Astrocyte of the cerebellum (primary cell): ENCODE data around the gene OR4D9.

Experiments used
- DNase-seq: peaks from one replicate; pipeline ENCODE4 v3.0.0-alpha.2; 2011; ENCODE audit warnings: low read depth
- H3K4me3 ChIP-seq: 2 replicates; pipeline ENCODE4 v1.5.1; 2011; ENCODE audit warnings: mild to moderate bottlenecking, low read depth, low read length, moderate library complexity
- in situ Hi-C: cut with HindIII; loops from 2 replicates; pipeline ENCODE4 v1.10.0; 2017; ENCODE audit warnings: low sequenced_read_pairs
- TF ChIP-seq, protein P1 (sequence below): IDR thresholded peaks from 2 replicates; pipeline ENCODE4 v1.5.1; 2012; ENCODE audit warnings: low read length, low read depth, moderate library complexity, mild to moderate bottlenecking; ENCODE audit errors: missing control alignments

The OR4D9 gene

DNA sequence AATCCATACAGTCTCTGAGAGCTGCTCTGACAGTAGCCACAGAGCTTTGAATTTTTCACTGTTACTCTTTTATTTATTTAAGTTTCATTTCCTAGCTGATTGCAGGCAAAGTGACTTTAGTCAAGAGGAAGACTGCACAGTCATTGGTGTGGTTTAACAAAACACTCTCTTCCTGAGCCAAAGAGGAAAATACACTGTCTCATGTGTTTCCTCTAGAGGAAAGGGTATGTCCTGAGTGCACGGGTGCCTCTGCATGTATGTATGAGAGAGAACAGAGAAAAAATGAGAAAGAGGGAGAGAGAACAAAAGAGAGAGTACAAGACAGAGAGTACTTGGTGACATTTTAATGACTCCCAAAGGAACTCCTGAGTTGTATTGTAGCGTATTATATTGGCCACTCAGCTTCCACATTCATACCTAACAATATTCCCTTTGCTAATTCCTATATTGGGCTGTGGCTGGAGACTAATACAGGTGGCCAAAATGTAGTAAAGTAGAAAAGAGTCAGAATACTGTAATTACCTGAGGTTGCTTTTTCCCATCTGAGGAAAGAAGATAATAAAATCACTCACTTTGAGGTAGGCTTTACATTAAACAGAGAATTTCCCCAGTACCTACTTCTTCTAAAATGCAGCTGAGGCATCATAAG lies at the start of gene OR4D9:
TSS of gene OR4D9 (plus strand) at position 599 of the 649 bp plus-strand sequence. CDS start 3,374 bp downstream, outside the sequence.
- TF ChIP-seq, protein P1, sequence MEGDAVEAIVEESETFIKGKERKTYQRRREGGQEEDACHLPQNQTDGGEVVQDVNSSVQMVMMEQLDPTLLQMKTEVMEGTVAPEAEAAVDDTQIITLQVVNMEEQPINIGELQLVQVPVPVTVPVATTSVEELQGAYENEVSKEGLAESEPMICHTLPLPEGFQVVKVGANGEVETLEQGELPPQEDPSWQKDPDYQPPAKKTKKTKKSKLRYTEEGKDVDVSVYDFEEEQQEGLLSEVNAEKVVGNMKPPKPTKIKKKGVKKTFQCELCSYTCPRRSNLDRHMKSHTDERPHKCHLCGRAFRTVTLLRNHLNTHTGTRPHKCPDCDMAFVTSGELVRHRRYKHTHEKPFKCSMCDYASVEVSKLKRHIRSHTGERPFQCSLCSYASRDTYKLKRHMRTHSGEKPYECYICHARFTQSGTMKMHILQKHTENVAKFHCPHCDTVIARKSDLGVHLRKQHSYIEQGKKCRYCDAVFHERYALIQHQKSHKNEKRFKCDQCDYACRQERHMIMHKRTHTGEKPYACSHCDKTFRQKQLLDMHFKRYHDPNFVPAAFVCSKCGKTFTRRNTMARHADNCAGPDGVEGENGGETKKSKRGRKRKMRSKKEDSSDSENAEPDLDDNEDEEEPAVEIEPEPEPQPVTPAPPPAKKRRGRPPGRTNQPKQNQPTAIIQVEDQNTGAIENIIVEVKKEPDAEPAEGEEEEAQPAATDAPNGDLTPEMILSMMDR, result no peak
- H3K4me3 ChIP-seq, result no peak within 1 kb of the TSS
- in situ Hi-C loops, result no loop called here
- no peak for DNase-seq

DNA sequence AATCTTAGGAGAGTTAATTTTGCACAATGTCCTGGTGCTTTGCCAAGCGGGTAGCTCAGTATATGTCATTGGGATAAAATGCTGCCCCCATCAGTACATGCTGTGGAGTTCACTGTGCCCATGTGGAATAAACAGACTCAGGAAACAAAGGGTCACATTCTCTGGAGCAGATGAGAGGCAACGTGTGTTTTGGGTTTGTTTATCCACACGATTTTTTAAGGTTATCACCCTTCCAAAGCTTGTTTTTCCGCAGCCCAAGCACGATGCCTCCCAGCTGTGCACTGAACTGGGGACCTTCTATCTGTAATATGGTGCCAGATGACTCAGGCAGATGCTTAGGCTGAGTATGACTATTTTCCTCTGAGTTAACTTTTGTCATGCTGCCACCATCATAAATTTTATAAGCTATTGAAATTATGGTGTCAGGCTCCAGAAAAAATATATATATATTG lies 48.1 kb upstream of the OR4D9 start:
- H3K4me3 ChIP-seq, result no peak overlapping the region
- TF ChIP-seq, protein P1, result no peak
- in situ Hi-C loops, result no loop called here
- DNase-seq, result no peak

DNA sequence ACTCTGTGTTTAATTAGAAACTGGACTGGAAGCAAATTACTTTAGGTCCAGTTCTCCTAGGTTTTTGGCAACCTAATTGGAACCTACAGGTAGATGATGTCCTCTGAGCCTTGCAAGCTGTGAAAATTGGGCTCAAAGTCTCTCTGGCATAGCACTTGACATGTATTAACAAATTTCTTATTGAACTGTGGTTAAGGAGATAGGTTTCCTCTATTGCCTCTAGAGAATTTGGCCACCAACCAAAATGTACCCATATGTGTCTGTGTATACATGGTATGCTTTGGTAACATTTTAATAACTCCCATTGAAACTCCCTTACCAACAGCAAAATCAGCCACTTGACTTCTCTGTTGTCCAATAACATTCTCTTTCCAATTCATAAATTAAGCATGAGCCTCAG lies 38.3 kb upstream of the OR4D9 start, which contains the start of gene OR4D10:
TSS of gene OR4D10 (plus strand) at position 301 of the 400 bp plus-strand sequence. CDS start 4,115 bp downstream, outside the sequence.
- in situ Hi-C loops, result no loop called here
- TF ChIP-seq, protein P1, result no peak
- no peak within 1 kb of the TSS for H3K4me3 ChIP-seq
- DNase-seq, result no peak

DNA sequence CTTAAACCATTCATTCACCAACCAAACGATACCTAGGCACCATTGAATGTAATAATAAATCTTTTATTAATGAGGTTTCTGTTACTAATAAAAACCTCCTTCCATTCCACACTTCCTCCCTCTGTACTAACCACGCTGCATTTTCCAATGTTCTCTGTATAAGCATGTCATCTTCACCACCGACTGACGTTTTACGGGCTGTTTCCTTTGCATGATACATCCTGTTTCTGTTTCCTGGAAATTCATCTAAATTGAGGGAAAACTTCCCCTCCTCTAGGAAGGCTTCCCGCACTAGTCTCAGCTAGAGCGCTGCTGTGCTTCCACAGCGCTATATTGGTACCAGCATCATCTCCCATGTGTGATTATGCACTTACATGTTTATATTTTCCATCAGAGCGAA lies 36.2 kb upstream of the OR4D9 start:
- TF ChIP-seq, protein P1, result no peak
- H3K4me3 ChIP-seq, result no peak overlapping the region
- DNase-seq, result no peak
- in situ Hi-C loops, result no loop called here

DNA sequence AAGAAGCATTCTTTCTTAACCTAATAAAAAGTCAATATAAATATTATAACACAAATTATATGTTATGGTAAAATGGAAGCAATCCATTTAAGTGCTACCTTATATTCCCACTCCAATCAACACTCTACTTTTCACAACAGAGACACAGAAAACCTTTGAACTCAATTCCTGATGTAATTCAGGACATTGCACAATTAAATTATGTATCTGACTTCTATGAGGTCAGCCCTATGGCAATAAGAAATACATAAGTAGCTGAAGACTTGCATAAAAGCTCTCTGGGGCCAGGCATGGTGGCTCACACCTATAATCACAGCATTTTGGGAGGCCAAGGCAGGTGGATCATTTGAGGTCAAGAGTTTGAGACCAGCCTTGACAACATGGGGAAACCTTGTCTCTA lies 31.4 kb upstream of the OR4D9 start:
- no peak for DNase-seq
- H3K4me3 ChIP-seq, result no peak overlapping the region
- TF ChIP-seq, protein P1, result no peak
- in situ Hi-C loops, result no loop called here

DNA sequence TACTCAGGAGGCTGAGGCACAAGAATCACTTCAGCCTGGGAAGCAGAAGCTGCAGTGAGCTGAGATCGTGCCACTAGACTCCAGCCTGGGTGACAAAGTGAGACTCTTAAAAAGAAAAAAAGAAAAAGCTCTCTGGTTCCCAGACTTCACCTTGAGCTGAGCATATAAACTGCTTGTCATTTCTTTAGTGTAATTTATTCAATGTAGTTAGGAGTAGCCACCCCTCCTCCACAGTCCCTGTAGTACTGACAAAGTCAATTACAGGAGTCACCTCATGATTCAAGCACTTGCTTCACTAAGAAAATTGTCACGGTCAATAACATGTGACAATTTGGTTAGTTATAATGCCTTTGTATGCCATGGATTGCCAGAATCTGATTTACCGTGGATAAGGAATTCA lies 31.0 kb upstream of the OR4D9 start:
- no peak overlapping the region for H3K4me3 ChIP-seq
- TF ChIP-seq, protein P1, result no peak
- in situ Hi-C loops, result no loop called here
- DNase-seq, result no peak
